ENCODE data around the gene CPT2.

The CPT2 gene

GRCh38 chr1:53238197-53239155 is 41.9 kb downstream of the CPT2 start, which contains the start of gene MAGOH (continued):
- TF ChIP-seq HIC1 (tag by site-specific recombination; IDR thresholded peaks at IDR 0.05) (no peak), ZSCAN23 (tag by site-specific recombination; IDR thresholded peaks at IDR 0.05) (0 out of 2 replicates have a peak, but pooled peaks have one; percentile 31), GLI2 (tag by site-specific recombination; IDR thresholded peaks at IDR 0.05; ENCODE audit: borderline replicate concordance, low read depth) (no peak), ZNF221 (tag by site-specific recombination; IDR thresholded peaks at IDR 0.05; ENCODE audit: borderline replicate concordance) (no peak), OVOL3 (tag by site-specific recombination; IDR thresholded peaks at IDR 0.05) (no peak), ZNF76 (tag by site-specific recombination; IDR thresholded peaks at IDR 0.05; ENCODE audit: borderline replicate concordance, low read depth) (peak; percentile 79), ZNF580 (tag by site-specific recombination; IDR thresholded peaks at IDR 0.05) (peak; percentile 92), ZNF112 (tag by site-specific recombination; IDR thresholded peaks at IDR 0.05) (no peak), ZNF510 (tag by site-specific recombination; IDR thresholded peaks at IDR 0.05; ENCODE audit: insufficient replicate concordance) (no peak), ZNF133 (tag by site-specific recombination; IDR thresholded peaks at IDR 0.05) (no peak), ELK4 (IDR thresholded peaks at IDR 0.05; ENCODE audit: borderline replicate concordance, low read depth, low read length) (no peak; the same call in 1 of the 2 replicates), ZNF561 (tag by site-specific recombination; IDR thresholded peaks at IDR 0.05; ENCODE audit: borderline replicate concordance) (peak; percentile 85), SCRT2 (tag by site-specific recombination; IDR thresholded peaks at IDR 0.05) (no peak), ZBTB44 (tag by site-specific recombination; IDR thresholded peaks at IDR 0.05) (0 out of 2 replicates have a peak, but pooled peaks have one; percentile 20), PRDM10 (tag by site-specific recombination; IDR thresholded peaks at IDR 0.05) (peak; percentile 90), GFI1B (tag by site-specific recombination; IDR thresholded peaks at IDR 0.05) (no peak), ZBTB26 (tag by site-specific recombination; optimal IDR thresholded peaks at IDR 0.05) (peak; percentile 82), ZNF239 (tag by site-specific recombination; IDR thresholded peaks at IDR 0.05) (no peak), ZNF354C (tag by site-specific recombination; IDR thresholded peaks at IDR 0.05; ENCODE audit: borderline replicate concordance, low read depth) (no peak), MYNN (tag by site-specific recombination; IDR thresholded peaks at IDR 0.05; ENCODE audit: borderline replicate concordance) (peak; percentile 43; the same call in 1 of the 2 replicates), ZBTB11 (tag by site-specific recombination; conservative IDR thresholded peaks at IDR 0.05; ENCODE audit: low read depth) (peak; percentile 95), ZNF660 (tag by site-specific recombination; IDR thresholded peaks at IDR 0.05) (peak; percentile 86)
